GM15510 (cell line): ENCODE results near the gene OSGEPL1.

ENCODE experiments used
- POLR2A ChIP-seq: IDR thresholded peaks from 3 replicates; pipeline ENCODE4 v1.6.1; 2011; ENCODE audit warnings: borderline replicate concordance; ENCODE audit not compliant: insufficient read length; ENCODE audit errors: extremely low read depth

The OSGEPL1 gene

GRCh38 chr2:189763908-189764661 is 1.5 kb upstream of the OSGEPL1 start:
- TF ChIP-seq POLR2A = no peak

GRCh38 chr2:189762229-189762550 is 402 bp downstream of the OSGEPL1 start:
- no peak for TF ChIP-seq POLR2A

- no peak for TF ChIP-seq POLR2A
Observed at GRCh38 chr2:189756311-189756952, 6.2 kb downstream of the OSGEPL1 start.

GRCh38 chr2:189751080-189751658 is 11.4 kb downstream of the OSGEPL1 start:
- no peak for TF ChIP-seq POLR2A

- TF ChIP-seq POLR2A = no peak
Observed at GRCh38 chr2:189729430-189729829, 33.2 kb downstream of the OSGEPL1 start.

GRCh38 chr2:189726849-189727248 is 35.7 kb downstream of the OSGEPL1 start:
- TF ChIP-seq POLR2A = no peak

- no peak for TF ChIP-seq POLR2A
Observed at GRCh38 chr2:189726271-189726670, 36.3 kb downstream of the OSGEPL1 start.

- no peak for TF ChIP-seq POLR2A
Observed at GRCh38 chr2:189723192-189723591, 39.4 kb downstream of the OSGEPL1 start.

- no peak for TF ChIP-seq POLR2A
Observed at GRCh38 chr2:189719571-189719970, 43.0 kb downstream of the OSGEPL1 start.

GRCh38 chr2:189709501-189710221 is 52.9 kb downstream of the OSGEPL1 start:
- no peak for TF ChIP-seq POLR2A

GRCh38 chr2:189702071-189702470 is 60.5 kb downstream of the OSGEPL1 start:
- no peak for TF ChIP-seq POLR2A

GRCh38 chr2:189700681-189701080 is 61.9 kb downstream of the OSGEPL1 start:
- no peak for TF ChIP-seq POLR2A

- no peak for TF ChIP-seq POLR2A
Observed at GRCh38 chr2:189698020-189698887, 64.3 kb downstream of the OSGEPL1 start.
